Subcutaneous adipose tissue (tissue), 4 donors: ENCODE measurements around the gene RAD21L1. TPM values are rescaled to one million over a fixed set of nuclear protein-coding genes. Genes with fewer than 3 reads are reported as not detected.

Experiments used
- CTCF ChIP-seq: fragments of 450-650 bp; IDR thresholded peaks from one replicate; pipeline ENCODE4 v1.5.1; 2016; ENCODE audit warnings: low read depth, mild to moderate bottlenecking, control low read depth, antibody characterized with exemption, moderate library complexity
- total RNA-seq, 4 donors: library from RNA; depleted of rRNA; stranded (reverse); fragments of >200 nt; gene quantifications; one replicate each; pipeline ENCODE4 v1.1.0, GENCODE V29; 2016

The RAD21L1 gene
- not detected for total RNA-seq

- TF ChIP-seq CTCF = no peak
These were observed at the start of gene RAD21L1 for GRCh38 chr20:1225783-1226654. Gene RAD21L1 (plus strand): TSS chr20:1226044. CDS start chr20:1228454, 2,410 bp downstream.

GRCh38 chr20:1177680-1178079 lies 48.2 kb upstream of the RAD21L1 start:
- no peak for TF ChIP-seq CTCF

- no peak for TF ChIP-seq CTCF
These were observed 47.7 kb upstream of the RAD21L1 start for GRCh38 chr20:1178103-1178502.

- TF ChIP-seq CTCF = no peak
These were observed 47.2 kb upstream of the RAD21L1 start for GRCh38 chr20:1178623-1179022.

GRCh38 chr20:1180949-1181348 lies 44.9 kb upstream of the RAD21L1 start:
- no peak for TF ChIP-seq CTCF

GRCh38 chr20:1182106-1182505 lies 43.7 kb upstream of the RAD21L1 start:
- TF ChIP-seq CTCF = no peak

- TF ChIP-seq CTCF = no peak
These were observed 42.7 kb upstream of the RAD21L1 start for GRCh38 chr20:1183153-1183552.
